HEK293T (cell line): Measurements from ENCODE around the gene PPP1R14C.

Experiments
- FOXA1 ChIP-seq: fragments of 450-650 bp; IDR thresholded peaks from 2 replicates; pipeline ENCODE4 v1.6.1; 2016; ENCODE audit warnings: mild to moderate bottlenecking
- FOXK2 ChIP-seq: fragments of 450-650 bp; IDR thresholded peaks from 2 replicates; pipeline ENCODE4 v1.6.1; 2016; ENCODE audit warnings: mild to moderate bottlenecking
- L3MBTL2 ChIP-seq: fragments of 450-650 bp; conservative IDR thresholded peaks from 2 replicates; pipeline ENCODE4 v1.6.1; 2016; ENCODE audit warnings: mild to moderate bottlenecking
- SUZ12 ChIP-seq: fragments of 450-650 bp; IDR thresholded peaks from 2 replicates; pipeline ENCODE4 v1.6.1; 2016; ENCODE audit warnings: mild to moderate bottlenecking
- ZNF384 ChIP-seq: fragments of 450-650 bp; IDR thresholded peaks from 2 replicates; pipeline ENCODE4 v1.6.1; 2016
- TF ChIP-seq, protein P1 (sequence below): fragments of 450-650 bp; IDR thresholded peaks from 2 replicates; pipeline ENCODE4 v1.6.1; 2016

DNA sequence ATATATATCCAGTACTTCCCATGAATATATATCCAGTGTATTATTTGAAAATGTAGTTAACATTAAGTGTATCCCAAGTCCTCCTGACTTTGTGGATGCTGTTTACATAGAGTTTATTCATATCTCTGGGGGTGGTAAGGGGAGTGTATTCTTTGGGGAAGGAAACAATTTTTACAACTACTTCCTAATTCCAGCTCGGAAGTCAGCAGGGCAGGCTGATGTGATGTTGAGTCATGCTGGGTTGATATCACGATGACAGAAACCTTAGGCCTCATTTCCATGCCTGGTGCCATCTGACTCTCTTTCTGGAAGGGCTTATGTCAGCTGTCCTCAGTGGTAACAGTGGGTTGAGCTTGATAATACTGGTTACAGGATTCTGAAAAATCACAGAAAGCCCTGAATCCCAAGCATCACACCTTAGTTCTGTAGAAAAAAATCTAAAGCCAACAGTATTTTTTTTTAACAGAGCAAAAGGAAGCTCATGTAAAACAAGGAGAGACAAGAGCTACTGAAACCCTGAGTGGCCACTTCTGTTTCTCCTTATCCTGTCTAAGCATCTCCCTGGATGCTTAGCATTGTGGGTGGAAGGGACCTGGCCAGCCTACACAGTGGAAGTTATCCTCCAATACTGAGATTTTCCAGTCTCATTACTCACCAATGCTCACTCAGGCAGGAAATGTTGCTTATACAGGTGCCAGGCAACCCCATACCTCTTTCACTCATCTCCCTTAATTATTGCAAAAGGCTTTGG is 150.8 kb downstream of the PPP1R14C start:
- TF ChIP-seq SUZ12 (no peak), ZNF384 (no peak), FOXK2 (no peak), FOXA1 (no peak), L3MBTL2 (no peak)
- TF ChIP-seq, protein P1, sequence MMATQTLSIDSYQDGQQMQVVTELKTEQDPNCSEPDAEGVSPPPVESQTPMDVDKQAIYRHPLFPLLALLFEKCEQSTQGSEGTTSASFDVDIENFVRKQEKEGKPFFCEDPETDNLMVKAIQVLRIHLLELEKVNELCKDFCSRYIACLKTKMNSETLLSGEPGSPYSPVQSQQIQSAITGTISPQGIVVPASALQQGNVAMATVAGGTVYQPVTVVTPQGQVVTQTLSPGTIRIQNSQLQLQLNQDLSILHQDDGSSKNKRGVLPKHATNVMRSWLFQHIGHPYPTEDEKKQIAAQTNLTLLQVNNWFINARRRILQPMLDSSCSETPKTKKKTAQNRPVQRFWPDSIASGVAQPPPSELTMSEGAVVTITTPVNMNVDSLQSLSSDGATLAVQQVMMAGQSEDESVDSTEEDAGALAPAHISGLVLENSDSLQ: no peak
